ENCODE data around the gene IL4R. TPM values are rescaled to one million over a fixed set of nuclear protein-coding genes. Genes with fewer than 3 reads are reported as not detected.
"Not testable (repeated sequence)": the region's sequence is repeated elsewhere in the genome, so short reads cannot be mapped to it uniquely, and the experiment has no call there.

Gene IL4R
- total RNA-seq, 1 donor from 2014 or later: 41.0 TPM

GRCh38 chr16:27268376-27269299 is 45.1 kb upstream of the IL4R start, which contains the start of gene NSMCE1:
NSMCE1 (minus strand) TSS chr16:27268772; CDS start chr16:27257570, 11,202 bp downstream.
- TF ChIP-seq CTCF (IDR thresholded peaks at IDR 0.05): peak; percentile 30
- peak; percentile 96 for DNase-seq (ENCODE audit: low spot score)
- Mint-ChIP-seq H3K36me3 (ENCODE audit: low read depth) (no peaks in the 10 kb centered on the region), H3K27ac (ENCODE audit: unreplicated experiment) (peak within 1 kb of the TSS; percentile 95), H3K4me3 (ENCODE audit: unreplicated experiment) (peak within 1 kb of the TSS; percentile 83), H3K27me3 (ENCODE audit: low read depth) (no peaks in the 10 kb centered on the region), H3K4me1 (ENCODE audit: low read depth) (peaks cover 15% of the 10 kb centered on the region), H3K9me3 (ENCODE audit: low read depth) (no peaks in the 10 kb centered on the region)

GRCh38 chr16:27269300-27270150 is 44.2 kb upstream of the IL4R start:
- Mint-ChIP-seq H3K36me3 (ENCODE audit: low read depth) (no peaks in the 10 kb centered on the region), H3K4me3 (ENCODE audit: unreplicated experiment) (peak overlapping the region; percentile 83), H3K4me1 (ENCODE audit: low read depth) (peaks cover 13% of the 10 kb centered on the region), H3K27me3 (ENCODE audit: low read depth) (no peaks in the 10 kb centered on the region), H3K27ac (ENCODE audit: unreplicated experiment) (no peak overlapping the region), H3K9me3 (ENCODE audit: low read depth) (no peaks in the 10 kb centered on the region)
- DNase-seq (ENCODE audit: low spot score): no peak
- TF ChIP-seq CTCF (IDR thresholded peaks at IDR 0.05): no peak

GRCh38 chr16:27270349-27270748 is 43.4 kb upstream of the IL4R start:
- Mint-ChIP-seq H3K4me3 (ENCODE audit: unreplicated experiment) (no peak overlapping the region), H3K4me1 (ENCODE audit: low read depth) (peaks cover 9% of the 10 kb centered on the region)
- no peak for DNase-seq (ENCODE audit: low spot score)

GRCh38 chr16:27272076-27272475 is 41.7 kb upstream of the IL4R start:
- H3K36me3 Mint-ChIP-seq (ENCODE audit: low read depth): no peaks in the 10 kb centered on the region
- H3K27me3 Mint-ChIP-seq (ENCODE audit: low read depth): no peaks in the 10 kb centered on the region
- H3K27ac Mint-ChIP-seq (ENCODE audit: unreplicated experiment): no peak overlapping the region
- H3K4me1 Mint-ChIP-seq (ENCODE audit: low read depth): peaks cover 9% of the 10 kb centered on the region
- DNase-seq (ENCODE audit: low spot score): no peak
- no peak overlapping the region for H3K4me3 Mint-ChIP-seq (ENCODE audit: unreplicated experiment)
- H3K9me3 Mint-ChIP-seq (ENCODE audit: low read depth): no peaks in the 10 kb centered on the region
- TF ChIP-seq CTCF (IDR thresholded peaks at IDR 0.05): no peak

More at GRCh38 chr16:27270349-27270748, 43.4 kb upstream of the IL4R start:
- no peak overlapping the region for H3K27ac Mint-ChIP-seq (ENCODE audit: unreplicated experiment)
- no peak for TF ChIP-seq CTCF (IDR thresholded peaks at IDR 0.05)
- no peaks in the 10 kb centered on the region for H3K9me3 Mint-ChIP-seq (ENCODE audit: low read depth)
- H3K36me3 Mint-ChIP-seq (ENCODE audit: low read depth): no peaks in the 10 kb centered on the region
- no peaks in the 10 kb centered on the region for H3K27me3 Mint-ChIP-seq (ENCODE audit: low read depth)

- H3K27me3 Mint-ChIP-seq (ENCODE audit: low read depth); H3K36me3 Mint-ChIP-seq (ENCODE audit: low read depth); H3K27ac Mint-ChIP-seq (ENCODE audit: unreplicated experiment); DNase-seq (ENCODE audit: low spot score); H3K4me1 Mint-ChIP-seq (ENCODE audit: low read depth); H3K4me3 Mint-ChIP-seq (ENCODE audit: unreplicated experiment); H3K9me3 Mint-ChIP-seq (ENCODE audit: low read depth): not testable (repeated sequence)
Observed at GRCh38 chr16:27272697-27273096, 41.1 kb upstream of the IL4R start.

Data from chondrocyte (in vitro differentiated cells).